GM23338 (cell line): ENCODE data around the gene CD8A.

Experiments used
- CTCF ChIP-seq, 2 experiments: fragments of 200-600 bp in 1 of 2; sonication (generic) in 1 of 2; conservative IDR thresholded peaks; 2 replicates each; pipeline versions ENCODE4 v1.5.1 to v1.6.1; 2016 to 2017; ENCODE audit warnings: antibody characterized with exemption in 2 of 2, low read depth in 2 of 2, mild to moderate bottlenecking in 2 of 2, moderate library complexity in 1 of 2
- NANOG ChIP-seq: IDR thresholded peaks from 2 replicates; pipeline ENCODE4 v1.6.1; 2016; ENCODE audit warnings: antibody characterized with exemption, borderline replicate concordance
- POLR2AphosphoS5 ChIP-seq: IDR thresholded peaks from 2 replicates; pipeline ENCODE4 v1.6.1; 2016; ENCODE audit warnings: antibody characterized with exemption, low read depth

GRCh38 chr2:86807468-86808275 lies 17.0 kb upstream of the CD8A start:
- TF ChIP-seq CTCF (conservative IDR thresholded peaks at IDR 0.05; ENCODE audit: low read depth in 2 of 2), result no peak
- TF ChIP-seq POLR2AphosphoS5, result no peak
- TF ChIP-seq NANOG, result no peak
